ENCODE measurements around the gene ALG9.

ALG9 gene

GRCh38 chr11:111808063-111808588 lies 63.3 kb downstream of the ALG9 start:
- no peak for TF ChIP-seq ZFX (IDR thresholded peaks at IDR 0.05)
- TF ChIP-seq CTCF (conservative IDR thresholded peaks at IDR 0.05) = no peak
- H3K27ac ChIP-seq = no peak overlapping the region

- no peak overlapping the region for H3K27ac ChIP-seq
- no peak for TF ChIP-seq ZFX (IDR thresholded peaks at IDR 0.05)
- no peak for TF ChIP-seq CTCF (conservative IDR thresholded peaks at IDR 0.05)
Observed at GRCh38 chr11:111807076-111807475, 64.3 kb downstream of the ALG9 start.

DNA sequence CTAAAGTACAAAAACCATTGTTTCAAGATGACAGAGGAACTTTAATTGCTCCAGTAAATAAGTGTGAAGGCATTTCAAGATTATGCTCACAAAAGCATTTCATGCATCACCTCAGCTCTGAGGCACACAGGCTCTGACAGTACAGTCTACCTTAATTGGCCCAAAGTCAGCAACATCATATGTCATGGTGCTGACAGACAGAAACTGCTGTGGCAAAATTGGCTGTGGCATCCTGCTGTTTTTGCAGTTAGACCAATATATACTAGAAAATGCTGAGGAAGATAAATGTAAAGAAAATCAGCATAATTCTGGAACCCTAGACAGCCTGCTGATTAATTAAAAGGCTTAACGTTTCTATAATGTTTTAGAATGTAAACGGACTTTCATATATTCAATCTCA lies 70.2 kb downstream of the ALG9 start:
- TF ChIP-seq ZFX (IDR thresholded peaks at IDR 0.05) (no peak), CTCF (conservative IDR thresholded peaks at IDR 0.05) (no peak)
- H3K27ac ChIP-seq = no peak overlapping the region

DNA sequence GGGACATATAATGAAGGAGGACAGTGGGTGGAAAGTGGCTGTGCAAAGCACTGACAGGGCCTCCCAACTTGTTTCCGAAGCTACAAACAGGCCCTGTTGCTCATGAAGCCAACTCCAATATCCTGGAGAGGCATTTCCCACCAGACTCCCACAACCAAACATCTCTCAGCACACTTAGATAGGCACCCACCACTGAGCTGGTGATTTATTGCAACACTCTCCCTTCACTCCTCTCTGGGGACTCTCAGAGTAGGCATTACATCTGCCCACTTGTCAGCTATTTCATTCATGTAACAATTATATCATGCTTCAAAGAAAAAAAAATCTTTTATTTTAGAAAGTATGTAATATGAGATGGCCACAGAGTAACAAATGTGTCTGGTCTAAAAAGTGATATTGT lies 73.1 kb downstream of the ALG9 start:
- TF ChIP-seq CTCF (conservative IDR thresholded peaks at IDR 0.05) (no peak), ZFX (IDR thresholded peaks at IDR 0.05) (no peak)
- no peak overlapping the region for H3K27ac ChIP-seq

DNA sequence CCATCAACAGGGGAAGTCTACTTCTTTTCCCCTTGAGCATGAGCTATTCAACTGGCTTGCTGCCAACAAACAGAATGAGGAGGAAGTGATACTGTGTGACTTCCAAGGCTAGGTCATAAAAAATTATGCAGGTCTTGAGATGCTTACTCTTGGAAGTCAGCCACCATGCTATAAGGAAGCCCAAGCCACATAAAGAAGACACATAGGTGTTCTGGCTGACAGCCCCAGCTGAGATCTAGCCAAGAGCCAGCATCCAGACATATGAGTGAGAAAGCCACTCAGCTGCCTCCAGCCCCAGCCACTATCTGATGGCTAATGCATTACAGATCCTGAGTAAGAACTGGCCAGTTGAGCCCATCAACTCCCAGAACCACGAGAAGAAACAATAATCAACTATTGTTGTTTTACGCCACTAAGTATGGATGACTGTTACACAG lies 74.2 kb downstream of the ALG9 start:
- H3K27ac ChIP-seq = no peak overlapping the region
- TF ChIP-seq CTCF (conservative IDR thresholded peaks at IDR 0.05) (no peak), ZFX (IDR thresholded peaks at IDR 0.05) (no peak)

GRCh38 chr11:111796696-111797095 lies 74.7 kb downstream of the ALG9 start:
- no peak overlapping the region for H3K27ac ChIP-seq
- TF ChIP-seq ZFX (IDR thresholded peaks at IDR 0.05) (no peak), CTCF (conservative IDR thresholded peaks at IDR 0.05) (no peak)

DNA sequence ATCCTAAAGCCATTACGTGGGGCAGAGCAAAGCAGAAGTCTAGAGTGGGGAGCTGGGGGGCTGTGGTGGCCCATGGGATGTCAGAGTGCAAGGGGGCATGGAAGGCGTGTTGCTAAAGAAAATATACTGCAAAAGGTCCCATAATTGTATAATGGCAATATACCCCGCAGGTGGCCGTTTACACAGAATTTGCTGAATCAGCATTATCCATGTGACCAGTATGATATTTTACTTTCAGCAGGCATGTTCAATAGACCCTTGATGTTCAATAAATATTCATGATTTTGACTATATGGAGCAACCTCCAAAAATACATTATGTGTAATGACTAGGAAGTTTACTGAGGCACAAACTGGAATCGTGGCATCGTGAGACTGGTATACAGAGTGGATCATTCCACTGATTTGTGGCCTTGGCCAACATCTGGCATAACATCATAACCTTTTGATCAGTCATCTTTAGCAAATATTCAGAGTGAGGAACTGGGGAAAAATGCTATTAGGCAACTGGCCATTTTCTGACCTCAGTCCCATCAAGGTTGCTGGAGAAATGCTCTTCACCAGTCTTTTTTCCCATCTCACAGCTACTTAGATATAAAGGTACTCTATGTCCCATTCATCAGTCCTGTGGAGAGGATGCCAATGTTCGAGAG lies 75.9 kb downstream of the ALG9 start:
- TF ChIP-seq CTCF (conservative IDR thresholded peaks at IDR 0.05) = no peak
- no peak for TF ChIP-seq ZFX (IDR thresholded peaks at IDR 0.05)
- no peak overlapping the region for H3K27ac ChIP-seq

Data from C4-2B (cell line).